ENCODE data around the gene PRICKLE4. TPM values are rescaled to one million over a fixed set of nuclear protein-coding genes. Genes with fewer than 3 reads are reported as not detected.

PRICKLE4 gene
- total and polyA plus RNA-seq, 2 of the 8 experiments (the other 6 are each of a cell fraction or from before 2014, with no cell fraction given), result 0.32 to 1.4 TPM

Small RNA genes lying within 50 kb of the gene (small RNA-seq; reads per million reads assigned to genes)
- not detected for gene AL365205.2 (ENCODE audit: insufficient read depth)
- gene AL365205.3 (ENCODE audit: insufficient read depth), result not detected
- not detected for gene RF00393 (ENCODE audit: insufficient read depth)

Other genes with a start within 250 kb of the PRICKLE4 start
- gene FOXP4, start 234.4 kb upstream of the PRICKLE4 start, total RNA-seq (2021; fragmentation: NEBNext Ultra II Directional; extraction: Animal tissue kit (Norgen Biotek cat#: 25700)), result 13.3 and 14.7 TPM in 2 replicates
- 4.8 and 6.7 TPM in 2 replicates for gene FOXP4, start 234.4 kb upstream of the PRICKLE4 start, polyA plus RNA-seq (2011; rRNA removed)
- gene MDFI, start 142.3 kb upstream of the PRICKLE4 start, total RNA-seq (2021; fragmentation: NEBNext Ultra II Directional; extraction: Animal tissue kit (Norgen Biotek cat#: 25700)), result 38.5 and 41.0 TPM in 2 replicates
- 65.6 and 78.9 TPM in 2 replicates for gene MDFI, start 142.3 kb upstream of the PRICKLE4 start, polyA plus RNA-seq (2011; rRNA removed)
- gene TFEB, start 45.2 kb upstream of the PRICKLE4 start, total RNA-seq (2021; fragmentation: NEBNext Ultra II Directional; extraction: Animal tissue kit (Norgen Biotek cat#: 25700)), result 2.3 and 2.4 TPM in 2 replicates
- 5.9 and 6.7 TPM in 2 replicates for gene TFEB, start 45.2 kb upstream of the PRICKLE4 start, polyA plus RNA-seq (2011; rRNA removed)
- not detected in 2 replicates for gene PGC, start 33.4 kb upstream of the PRICKLE4 start, total RNA-seq (2021; fragmentation: NEBNext Ultra II Directional; extraction: Animal tissue kit (Norgen Biotek cat#: 25700))
- gene PGC, start 33.4 kb upstream of the PRICKLE4 start, polyA plus RNA-seq (2011; rRNA removed), result 0.09 and 0.25 TPM in 2 replicates
- gene FRS3, start 882 bp upstream of the PRICKLE4 start, total RNA-seq (2021; fragmentation: NEBNext Ultra II Directional; extraction: Animal tissue kit (Norgen Biotek cat#: 25700)), result 3.4 and 3.9 TPM in 2 replicates
- gene FRS3, start 882 bp upstream of the PRICKLE4 start, polyA plus RNA-seq (2011; rRNA removed), result 4.4 and 8.4 TPM in 2 replicates
- gene TOMM6, start 6.9 kb downstream of the PRICKLE4 start, total RNA-seq (2021; fragmentation: NEBNext Ultra II Directional; extraction: Animal tissue kit (Norgen Biotek cat#: 25700)), result 216 and 228 TPM in 2 replicates
- 457 and 560 TPM in 2 replicates for gene TOMM6, start 6.9 kb downstream of the PRICKLE4 start, polyA plus RNA-seq (2011; rRNA removed)
- gene USP49, start 114.6 kb downstream of the PRICKLE4 start, total RNA-seq (2021; fragmentation: NEBNext Ultra II Directional; extraction: Animal tissue kit (Norgen Biotek cat#: 25700)), result 21.1 and 24.4 TPM in 2 replicates
- 6.9 and 10.8 TPM in 2 replicates for gene USP49, start 114.6 kb downstream of the PRICKLE4 start, polyA plus RNA-seq (2011; rRNA removed)
- gene MED20, start 140.4 kb downstream of the PRICKLE4 start, total RNA-seq (2021; fragmentation: NEBNext Ultra II Directional; extraction: Animal tissue kit (Norgen Biotek cat#: 25700)), result 38.7 and 42.9 TPM in 2 replicates
- gene MED20, start 140.4 kb downstream of the PRICKLE4 start, polyA plus RNA-seq (2011; rRNA removed), result 46.6 and 51.8 TPM in 2 replicates
- gene BYSL, start 140.7 kb downstream of the PRICKLE4 start, total RNA-seq (2021; fragmentation: NEBNext Ultra II Directional; extraction: Animal tissue kit (Norgen Biotek cat#: 25700)), result 43.9 and 49.2 TPM in 2 replicates
- gene BYSL, start 140.7 kb downstream of the PRICKLE4 start, polyA plus RNA-seq (2011; rRNA removed), result 37.3 and 42.8 TPM in 2 replicates
- 28.4 and 32.9 TPM in 2 replicates for gene CCND3, start 161.0 kb downstream of the PRICKLE4 start, total RNA-seq (2021; fragmentation: NEBNext Ultra II Directional; extraction: Animal tissue kit (Norgen Biotek cat#: 25700))
- 30.6 and 42.3 TPM in 2 replicates for gene CCND3, start 161.0 kb downstream of the PRICKLE4 start, polyA plus RNA-seq (2011; rRNA removed)